ENCODE results near the gene SIK3.

- TF ChIP-seq SOX15 (CRISPR knock-in tag; IDR thresholded peaks at IDR 0.05) (no peak), HMGXB4 (CRISPR knock-in tag; IDR thresholded peaks at IDR 0.05) (no peak), SP1 (CRISPR knock-in tag; conservative IDR thresholded peaks at IDR 0.05) (no peak), CTCF (IDR thresholded peaks at IDR 0.05) (no peak), ZNF671 (CRISPR knock-in tag; IDR thresholded peaks at IDR 0.05) (no peak), ARID4B (CRISPR knock-in tag; IDR thresholded peaks at IDR 0.05; ENCODE audit: borderline replicate concordance) (no peak)
- TF ChIP-seq, protein P1, sequence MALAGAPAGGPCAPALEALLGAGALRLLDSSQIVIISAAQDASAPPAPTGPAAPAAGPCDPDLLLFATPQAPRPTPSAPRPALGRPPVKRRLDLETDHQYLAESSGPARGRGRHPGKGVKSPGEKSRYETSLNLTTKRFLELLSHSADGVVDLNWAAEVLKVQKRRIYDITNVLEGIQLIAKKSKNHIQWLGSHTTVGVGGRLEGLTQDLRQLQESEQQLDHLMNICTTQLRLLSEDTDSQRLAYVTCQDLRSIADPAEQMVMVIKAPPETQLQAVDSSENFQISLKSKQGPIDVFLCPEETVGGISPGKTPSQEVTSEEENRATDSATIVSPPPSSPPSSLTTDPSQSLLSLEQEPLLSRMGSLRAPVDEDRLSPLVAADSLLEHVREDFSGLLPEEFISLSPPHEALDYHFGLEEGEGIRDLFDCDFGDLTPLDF (CRISPR knock-in tag; IDR thresholded peaks at IDR 0.05): no peak
Measured at GRCh38 chr11:116962108-116962507, 136.1 kb downstream of the SIK3 start.

Data from WTC11 (cell line).